Endodermal cell (in vitro differentiated cells): ENCODE results near the gene TOGARAM1. TPM values are rescaled to one million over a fixed set of nuclear protein-coding genes. Genes with fewer than 3 reads are reported as not detected.

Experiments
- DNase-seq: peaks from one replicate; pipeline ENCODE4 v3.0.0-alpha.2; 2017
- H3K27ac ChIP-seq: 2 replicates; pipeline ENCODE4 v1.5.1; 2013; ENCODE audit warnings: mild to moderate bottlenecking, low read depth, low read length, moderate library complexity
- H3K27me3 ChIP-seq: 2 replicates; pipeline ENCODE4 v1.6.1; 2013; ENCODE audit warnings: mild to moderate bottlenecking, low read length, moderate library complexity; ENCODE audit not compliant: insufficient read depth, control insufficient read depth, poor library complexity, severe bottlenecking
- H3K36me3 ChIP-seq: 2 replicates; pipeline ENCODE4 v1.7.0; 2013; ENCODE audit warnings: mild to moderate bottlenecking, low read length, moderate library complexity; ENCODE audit not compliant: control insufficient read depth, insufficient read depth
- H3K4me1 ChIP-seq: one replicate; pipeline ENCODE4 v1.7.0; 2013; ENCODE audit warnings: low read length; ENCODE audit not compliant: control insufficient read depth, insufficient read depth
- H3K4me3 ChIP-seq: 2 replicates; pipeline ENCODE4 v1.5.1; 2013; ENCODE audit warnings: mild to moderate bottlenecking, low read length, moderate library complexity
- H3K9ac ChIP-seq: 2 replicates; pipeline ENCODE4 v1.6.1; 2013; ENCODE audit warnings: mild to moderate bottlenecking, low read length, moderate library complexity; ENCODE audit not compliant: poor library complexity, severe bottlenecking; ENCODE audit errors: extremely low read depth
- H3K9me3 ChIP-seq: 2 replicates; pipeline ENCODE4 v1.6.1; 2013; ENCODE audit warnings: mild to moderate bottlenecking, low read length, moderate library complexity; ENCODE audit not compliant: control insufficient read depth
- H3K27ac Mint-ChIP-seq: 2 replicates; pipeline ENCODE4 v1.8.0; 2020; ENCODE audit warnings: mixed read lengths
- H3K27me3 Mint-ChIP-seq: 2 replicates; pipeline ENCODE4 v1.8.0; 2021; ENCODE audit warnings: mild to moderate bottlenecking, mixed read lengths; ENCODE audit not compliant: insufficient read depth
- H3K36me3 Mint-ChIP-seq: 2 replicates; pipeline ENCODE4 v1.8.0; 2020; ENCODE audit warnings: low read depth, mixed read lengths
- H3K4me1 Mint-ChIP-seq: 2 replicates; pipeline ENCODE4 v1.8.0; 2020; ENCODE audit warnings: mixed read lengths
- H3K4me3 Mint-ChIP-seq: 2 replicates; pipeline ENCODE4 v1.8.0; 2020; ENCODE audit warnings: mild to moderate bottlenecking, moderate library complexity, mixed read lengths
- H3K9me3 Mint-ChIP-seq: 2 replicates; pipeline ENCODE4 v1.8.0; 2020; ENCODE audit warnings: mild to moderate bottlenecking, mixed read lengths
- WGBS, 2 experiments: methylation state at CpG; one replicate each; pipeline versions ENCODE4 v1.1.5 to v1.1.7; 2013; ENCODE audit warnings: missing lambda C conversion rate in 2 of 2, mixed read lengths in 1 of 2; ENCODE audit not compliant: insufficient coverage in 1 of 2, insufficient read length in 1 of 2; 5-methylcytosine and 5-hydroxymethylcytosine counted together
- total RNA-seq, 2 donors: library from RNA; stranded (reverse); fragmentation: NEBNext Ultra II Directional in 1 of 2; extraction: Animal tissue kit (Norgen Biotek cat#: 25700) in 1 of 2; gene quantifications; 2 replicates in 1 of 2; 3 replicates in 1 of 2; pipeline ENCODE4 v1.2.1, GENCODE V29; 2021
- TF ChIP-seq, protein P1 (sequence below): fragments of 200-600 bp; sonication (generic); conservative IDR thresholded peaks from 2 replicates; pipeline ENCODE4 v1.5.0; 2021; ENCODE audit warnings: antibody characterized with exemption, mild to moderate bottlenecking

Gene TOGARAM1
- total RNA-seq, 2 donors from 2014 or later: 12.3 to 13.7 TPM

DNA sequence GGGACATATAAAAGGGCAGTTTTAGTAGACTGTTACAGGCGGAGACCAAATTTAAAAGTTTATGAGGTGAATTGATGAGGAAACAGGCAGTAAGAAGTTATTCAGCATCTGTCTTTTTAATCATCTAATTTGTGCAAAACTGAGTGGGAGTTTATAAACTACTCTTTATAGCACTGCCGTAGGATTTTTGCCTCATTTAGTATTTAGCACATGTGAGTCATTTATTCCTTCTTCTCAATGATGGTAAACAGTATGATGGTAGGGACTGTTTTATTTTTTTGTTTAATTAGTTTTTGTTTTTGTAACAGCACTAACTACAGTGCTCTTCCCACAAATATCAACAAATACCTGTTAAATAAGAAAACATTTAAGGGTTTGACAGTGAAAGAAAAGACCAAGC is 20.6 kb downstream of the TOGARAM1 start:
- Mint-ChIP-seq H3K27ac (no peak overlapping the region), H3K4me1 (peaks cover 5% of the 10 kb centered on the region), H3K4me3 (no peak overlapping the region), H3K27me3 (no peaks in the 10 kb centered on the region), H3K9me3 (no peaks in the 10 kb centered on the region), H3K36me3 (peaks cover 2% of the 10 kb centered on the region)
- no peak for DNase-seq
- H3K27ac ChIP-seq: no peak overlapping the region
- no peaks in the 10 kb centered on the region for H3K27me3 ChIP-seq
- no peak overlapping the region for H3K9ac ChIP-seq
- no peaks in the 10 kb centered on the region for H3K4me1 ChIP-seq
- TF ChIP-seq, protein P1, sequence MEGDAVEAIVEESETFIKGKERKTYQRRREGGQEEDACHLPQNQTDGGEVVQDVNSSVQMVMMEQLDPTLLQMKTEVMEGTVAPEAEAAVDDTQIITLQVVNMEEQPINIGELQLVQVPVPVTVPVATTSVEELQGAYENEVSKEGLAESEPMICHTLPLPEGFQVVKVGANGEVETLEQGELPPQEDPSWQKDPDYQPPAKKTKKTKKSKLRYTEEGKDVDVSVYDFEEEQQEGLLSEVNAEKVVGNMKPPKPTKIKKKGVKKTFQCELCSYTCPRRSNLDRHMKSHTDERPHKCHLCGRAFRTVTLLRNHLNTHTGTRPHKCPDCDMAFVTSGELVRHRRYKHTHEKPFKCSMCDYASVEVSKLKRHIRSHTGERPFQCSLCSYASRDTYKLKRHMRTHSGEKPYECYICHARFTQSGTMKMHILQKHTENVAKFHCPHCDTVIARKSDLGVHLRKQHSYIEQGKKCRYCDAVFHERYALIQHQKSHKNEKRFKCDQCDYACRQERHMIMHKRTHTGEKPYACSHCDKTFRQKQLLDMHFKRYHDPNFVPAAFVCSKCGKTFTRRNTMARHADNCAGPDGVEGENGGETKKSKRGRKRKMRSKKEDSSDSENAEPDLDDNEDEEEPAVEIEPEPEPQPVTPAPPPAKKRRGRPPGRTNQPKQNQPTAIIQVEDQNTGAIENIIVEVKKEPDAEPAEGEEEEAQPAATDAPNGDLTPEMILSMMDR: no peak
- no peak overlapping the region for H3K4me3 ChIP-seq
- no peaks in the 10 kb centered on the region for H3K9me3 ChIP-seq
- H3K36me3 ChIP-seq: no peaks in the 10 kb centered on the region
- WGBS, 2 experiments: 100% methylated on average over 1 to 2 of the region's 2 CpGs

DNA sequence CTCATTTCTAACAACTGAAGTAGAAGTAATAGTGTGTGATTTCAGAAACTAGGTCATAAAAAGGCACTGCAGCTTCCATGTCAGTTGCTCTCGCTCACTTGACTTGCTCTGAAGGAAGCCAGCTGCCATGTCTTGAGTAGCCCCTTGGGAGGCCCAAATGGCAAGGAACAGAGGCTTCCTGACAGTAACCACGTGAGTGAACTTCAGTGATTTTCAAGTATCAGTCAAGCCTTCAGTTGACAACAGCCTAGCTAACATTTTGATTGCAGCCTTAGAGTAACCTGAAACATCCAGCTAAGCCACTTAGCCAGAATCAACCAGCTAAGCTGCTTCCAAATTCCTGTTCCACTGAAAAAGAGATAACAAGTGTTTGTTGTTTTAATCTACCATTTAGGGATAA is 26.7 kb downstream of the TOGARAM1 start:
- Histone ChIP-seq H3K27ac (no peak overlapping the region), H3K4me3 (no peak overlapping the region), H3K36me3 (no peaks in the 10 kb centered on the region), H3K9ac (no peak overlapping the region), H3K4me1 (no peaks in the 10 kb centered on the region), H3K27me3 (no peaks in the 10 kb centered on the region), H3K9me3 (peaks cover 13% of the 10 kb centered on the region)
- H3K36me3 Mint-ChIP-seq: peaks cover 8% of the 10 kb centered on the region
- H3K4me3 Mint-ChIP-seq: no peak overlapping the region
- DNase-seq: peak; percentile 52
- peaks cover 8% of the 10 kb centered on the region for H3K4me1 Mint-ChIP-seq
- no peaks in the 10 kb centered on the region for H3K27me3 Mint-ChIP-seq
- H3K27ac Mint-ChIP-seq: no peak overlapping the region
- TF ChIP-seq, protein P1: no peak
- no peaks in the 10 kb centered on the region for H3K9me3 Mint-ChIP-seq
- 63 to 67% methylated on average over 2 of the region's 2 CpGs for WGBS, 2 experiments

DNA sequence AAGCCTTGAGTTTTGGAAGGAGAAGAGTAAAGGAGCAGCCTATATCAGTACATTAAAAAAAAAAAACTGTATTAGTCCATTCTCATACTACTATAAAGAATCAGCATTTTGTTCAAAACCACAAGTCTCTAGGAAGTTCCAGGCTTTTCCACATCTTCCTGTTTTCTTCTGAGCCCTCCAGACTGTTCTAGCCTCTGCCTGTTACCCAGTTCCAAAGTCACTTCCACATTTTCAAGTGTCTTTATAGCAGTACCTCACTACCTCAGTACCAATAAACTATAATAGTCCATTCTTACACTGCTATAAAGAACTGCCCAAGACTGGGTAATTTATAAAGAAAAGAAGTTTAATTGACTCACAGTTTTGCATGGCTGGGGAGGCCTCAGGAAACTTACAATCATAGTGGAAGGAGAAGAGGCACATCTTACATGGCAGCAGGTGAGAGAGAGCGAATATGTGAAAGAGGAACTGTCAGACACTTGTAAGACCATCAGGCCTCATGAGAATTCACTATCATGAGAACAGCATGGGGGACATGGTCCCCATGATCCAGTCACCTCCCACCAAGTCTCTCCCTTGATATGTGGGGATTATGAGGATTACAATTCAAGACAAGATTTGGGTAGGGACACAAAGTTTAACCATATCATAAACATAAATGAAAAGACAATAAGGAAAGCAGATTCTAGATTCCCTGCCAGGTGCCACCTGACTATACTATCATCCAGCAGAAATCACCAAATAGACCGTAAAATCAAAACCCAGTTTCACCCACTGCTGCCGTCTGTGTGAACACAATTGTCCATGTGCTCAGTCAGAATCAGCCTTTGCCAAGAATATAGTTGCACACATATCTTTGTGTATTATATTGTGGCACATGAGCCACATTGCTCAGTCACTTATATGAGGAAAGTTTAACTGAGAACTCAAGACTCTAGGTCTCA is 27.8 kb downstream of the TOGARAM1 start:
- H3K36me3 Mint-ChIP-seq: peaks cover 8% of the 10 kb centered on the region
- Histone ChIP-seq H3K9me3 (peaks cover 13% of the 10 kb centered on the region), H3K27me3 (no peaks in the 10 kb centered on the region), H3K36me3 (no peaks in the 10 kb centered on the region), H3K4me1 (no peaks in the 10 kb centered on the region), H3K4me3 (peak overlapping the region; percentile 20), H3K9ac (no peak overlapping the region), H3K27ac (no peak overlapping the region)
- no peak overlapping the region for H3K27ac Mint-ChIP-seq
- no peak overlapping the region for H3K4me3 Mint-ChIP-seq
- H3K4me1 Mint-ChIP-seq: peaks cover 8% of the 10 kb centered on the region
- WGBS, 2 experiments: 94 to 95% methylated on average over 3 of the region's 3 CpGs
- TF ChIP-seq, protein P1: no peak
- DNase-seq: no peak
- no peaks in the 10 kb centered on the region for H3K27me3 Mint-ChIP-seq
- H3K9me3 Mint-ChIP-seq: no peaks in the 10 kb centered on the region
